ENCODE results near the gene KDM5C. TPM values are rescaled to one million over a fixed set of nuclear protein-coding genes. Genes with fewer than 3 reads are reported as not detected.

KDM5C gene
- total RNA-seq, 1 donor from 2014 or later = 84.5 TPM

- no peak for DNase-seq (ENCODE audit: low read depth)
Measured at GRCh38 chrX:53269536-53270107, 44.6 kb upstream of the KDM5C start.

GRCh38 chrX:53268173-53268572 lies 43.2 kb upstream of the KDM5C start:
- no peak for FAIRE-seq

More at GRCh38 chrX:53269536-53270107, 44.6 kb upstream of the KDM5C start:
- Histone ChIP-seq H3K79me2 (ENCODE audit: insufficient read depth, low read length) (no peaks in the 10 kb centered on the region), H2AFZ (ENCODE audit: low read depth, low read length) (no peak overlapping the region), H3K4me2 (ENCODE audit: low read length) (no peak overlapping the region), H3K4me1 (ENCODE audit: insufficient read depth, low read length) (no peaks in the 10 kb centered on the region), H3K27ac (ENCODE audit: low read depth, low read length) (no peak overlapping the region), H3K9me3 (ENCODE audit: insufficient read depth, low read depth, low read length) (no peaks in the 10 kb centered on the region), H3K27me3 (ENCODE audit: insufficient read depth, low read length) (no peaks in the 10 kb centered on the region), H3K9ac (ENCODE audit: low read length) (no peak overlapping the region), H3K4me3 (ENCODE audit: insufficient read depth, low read depth, low read length) (no peak overlapping the region), H3K36me3 (ENCODE audit: insufficient read depth, low read length) (no peaks in the 10 kb centered on the region), H4K20me1 (ENCODE audit: insufficient read depth, low read length) (no peaks in the 10 kb centered on the region)
- Mint-ChIP-seq H3K9me3 (ENCODE audit: unreplicated experiment) (no peaks in the 10 kb centered on the region), H3K27me3 (ENCODE audit: low read depth, unreplicated experiment) (no peaks in the 10 kb centered on the region), H3K27ac (ENCODE audit: unreplicated experiment) (no peak overlapping the region), H3K36me3 (ENCODE audit: low read depth, unreplicated experiment) (peaks cover 4% of the 10 kb centered on the region), H3K4me3 (ENCODE audit: unreplicated experiment) (no peak overlapping the region), H3K4me1 (ENCODE audit: low read depth, unreplicated experiment) (peaks cover 2% of the 10 kb centered on the region)
- no peak for FAIRE-seq
- no peak for TF ChIP-seq EZH2 (IDR thresholded peaks at IDR 0.05; ENCODE audit: insufficient read depth, low read length)

GRCh38 chrX:53266914-53267313 lies 41.9 kb upstream of the KDM5C start:
- Histone ChIP-seq H3K79me2 (ENCODE audit: insufficient read depth, low read length) (no peaks in the 10 kb centered on the region), H3K27me3 (ENCODE audit: insufficient read depth, low read length) (no peaks in the 10 kb centered on the region), H4K20me1 (ENCODE audit: insufficient read depth, low read length) (peaks cover 8% of the 10 kb centered on the region), H3K9me3 (ENCODE audit: insufficient read depth, low read depth, low read length) (no peaks in the 10 kb centered on the region), H3K36me3 (ENCODE audit: insufficient read depth, low read length) (no peaks in the 10 kb centered on the region), H2AFZ (ENCODE audit: low read depth, low read length) (no peak overlapping the region), H3K4me3 (ENCODE audit: insufficient read depth, low read depth, low read length) (no peak overlapping the region), H3K27ac (ENCODE audit: low read depth, low read length) (no peak overlapping the region), H3K4me2 (ENCODE audit: low read length) (no peak overlapping the region), H3K9ac (ENCODE audit: low read length) (no peak overlapping the region), H3K4me1 (ENCODE audit: insufficient read depth, low read length) (peaks cover 15% of the 10 kb centered on the region)
- TF ChIP-seq EZH2 (IDR thresholded peaks at IDR 0.05; ENCODE audit: insufficient read depth, low read length) = no peak
- no peak for TF ChIP-seq CTCF (IDR thresholded peaks at IDR 0.05; ENCODE audit: insufficient read depth, low read depth, low read length)
- Mint-ChIP-seq H3K4me3 (ENCODE audit: unreplicated experiment) (no peak overlapping the region), H3K27me3 (ENCODE audit: low read depth, unreplicated experiment) (no peaks in the 10 kb centered on the region), H3K36me3 (ENCODE audit: low read depth, unreplicated experiment) (peaks cover 4% of the 10 kb centered on the region), H3K4me1 (ENCODE audit: low read depth, unreplicated experiment) (peaks cover 15% of the 10 kb centered on the region), H3K27ac (ENCODE audit: unreplicated experiment) (no peak overlapping the region), H3K9me3 (ENCODE audit: unreplicated experiment) (no peaks in the 10 kb centered on the region)
- DNase-seq (ENCODE audit: low read depth) (no peak), FAIRE-seq (no peak)

More at GRCh38 chrX:53268173-53268572, 43.2 kb upstream of the KDM5C start:
- no peaks in the 10 kb centered on the region for H3K27me3 Mint-ChIP-seq (ENCODE audit: low read depth, unreplicated experiment)
- Histone ChIP-seq H3K27me3 (ENCODE audit: insufficient read depth, low read length) (no peaks in the 10 kb centered on the region), H3K36me3 (ENCODE audit: insufficient read depth, low read length) (no peaks in the 10 kb centered on the region), H3K4me1 (ENCODE audit: insufficient read depth, low read length) (peaks cover 10% of the 10 kb centered on the region), H3K9ac (ENCODE audit: low read length) (no peak overlapping the region), H2AFZ (ENCODE audit: low read depth, low read length) (no peak overlapping the region), H3K4me3 (ENCODE audit: insufficient read depth, low read depth, low read length) (no peak overlapping the region), H4K20me1 (ENCODE audit: insufficient read depth, low read length) (peaks cover 3% of the 10 kb centered on the region), H3K9me3 (ENCODE audit: insufficient read depth, low read depth, low read length) (no peaks in the 10 kb centered on the region), H3K4me2 (ENCODE audit: low read length) (no peak overlapping the region), H3K79me2 (ENCODE audit: insufficient read depth, low read length) (no peaks in the 10 kb centered on the region), H3K27ac (ENCODE audit: low read depth, low read length) (no peak overlapping the region)
- H3K36me3 Mint-ChIP-seq (ENCODE audit: low read depth, unreplicated experiment) = peaks cover 4% of the 10 kb centered on the region
- H3K4me3 Mint-ChIP-seq (ENCODE audit: unreplicated experiment) = no peak overlapping the region
- no peak overlapping the region for H3K27ac Mint-ChIP-seq (ENCODE audit: unreplicated experiment)
- H3K9me3 Mint-ChIP-seq (ENCODE audit: unreplicated experiment) = no peaks in the 10 kb centered on the region
- DNase-seq (ENCODE audit: low read depth) = no peak
- peaks cover 11% of the 10 kb centered on the region for H3K4me1 Mint-ChIP-seq (ENCODE audit: low read depth, unreplicated experiment)
- TF ChIP-seq EZH2 (IDR thresholded peaks at IDR 0.05; ENCODE audit: insufficient read depth, low read length) (no peak), CTCF (IDR thresholded peaks at IDR 0.05; ENCODE audit: insufficient read depth, low read depth, low read length) (no peak)
